GM18519 (cell line): ENCODE results near the gene SGSM2.

ENCODE experiments used
- ATAC-seq: cut with Tn5 transposase; IDR thresholded peaks from one replicate; pipeline ENCODE4 v1.9.1; 2021; ENCODE audit warnings: mild to moderate bottlenecking, moderate library complexity; ENCODE audit not compliant: unreplicated experiment, low FRiP score

SGSM2 gene

GRCh38 chr17:2336215-2336851 is 968 bp upstream of the SGSM2 start, which contains the start of gene TSR1:
TSS of gene TSR1 (minus strand) at chr17:2336457. CDS start at chr17:2336427, 30 bp downstream.
- peak; percentile 69 for ATAC-seq

GRCh38 chr17:2337544-2338314 is 428 bp downstream of the SGSM2 start:
- ATAC-seq = no peak

- no peak for ATAC-seq
Observed at GRCh38 chr17:2338315-2338657, 985 bp downstream of the SGSM2 start.

- ATAC-seq = no peak
Observed at GRCh38 chr17:2343421-2343820, 6.1 kb downstream of the SGSM2 start.

GRCh38 chr17:2344528-2344927 is 7.2 kb downstream of the SGSM2 start:
- ATAC-seq = no peak

- ATAC-seq = no peak
Observed at GRCh38 chr17:2346475-2346874, 9.2 kb downstream of the SGSM2 start.

GRCh38 chr17:2347805-2348685 is 10.7 kb downstream of the SGSM2 start:
- ATAC-seq = no peak

GRCh38 chr17:2351269-2351668 is 14.0 kb downstream of the SGSM2 start:
- no peak for ATAC-seq

GRCh38 chr17:2354311-2354710 is 17.0 kb downstream of the SGSM2 start:
- ATAC-seq = no peak

GRCh38 chr17:2357237-2357636 is 19.9 kb downstream of the SGSM2 start:
- ATAC-seq = no peak

GRCh38 chr17:2357931-2358434 is 20.7 kb downstream of the SGSM2 start:
- ATAC-seq = no peak

- ATAC-seq = no peak
Observed at GRCh38 chr17:2361010-2361760, 23.9 kb downstream of the SGSM2 start.

GRCh38 chr17:2362016-2362415 is 24.7 kb downstream of the SGSM2 start:
- no peak for ATAC-seq

- no peak for ATAC-seq
Observed at GRCh38 chr17:2362416-2362815, 25.1 kb downstream of the SGSM2 start.

- ATAC-seq = no peak
Observed at GRCh38 chr17:2362881-2363280, 25.6 kb downstream of the SGSM2 start.

GRCh38 chr17:2363318-2363717 is 26.0 kb downstream of the SGSM2 start:
- ATAC-seq = no peak

GRCh38 chr17:2363851-2364762 is 26.8 kb downstream of the SGSM2 start:
- no peak for ATAC-seq

GRCh38 chr17:2364763-2365116 is 27.4 kb downstream of the SGSM2 start:
- no peak for ATAC-seq

GRCh38 chr17:2365132-2365531 is 27.8 kb downstream of the SGSM2 start:
- ATAC-seq = no peak
